Prostate gland (tissue), 2 donors: Measurements from ENCODE around the gene GUSB. TPM values are rescaled to one million over a fixed set of nuclear protein-coding genes. Genes with fewer than 3 reads are reported as not detected.

ENCODE experiments used
- small RNA-seq, 2 donors: library from RNA; depleted of rRNA; stranded (forward); fragments of <200 nt; gene quantifications; one replicate each; pipeline ENCODE3, GENCODE V24; 2016
- total RNA-seq, 2 donors: library from RNA; depleted of rRNA; stranded (reverse); fragments of >200 nt; gene quantifications; one replicate each; pipeline ENCODE4 v1.1.0, GENCODE V29; 2016

The GUSB gene
- total RNA-seq, 2 donors from 2014 or later, result 33.7 to 35.9 TPM

Small RNA genes lying within 50 kb of the gene (small RNA-seq; reads per million reads assigned to genes)
- gene AC073261.1, result 0 reads per million in 2 donors

Other genes starting within 250 kb of the GUSB start
- gene VKORC1L1, start 109.1 kb downstream of the GUSB start, total RNA-seq, result 10 to 100 TPM; 10.7 to 17.3 TPM
- gene ASL, start 93.6 kb upstream of the GUSB start, total RNA-seq, result 10 to 100 TPM; 24.0 to 36.4 TPM
- 10 to 100 TPM; 37.9 to 48.1 TPM for gene CRCP, start 132.6 kb upstream of the GUSB start, total RNA-seq
- gene TPST1, start 223.1 kb upstream of the GUSB start, total RNA-seq, result 10 to 100 TPM in 1 of 2 donors, 1 to 10 TPM in 1; 9.9 to 21.4 TPM